ENCODE results near the gene GARS1. TPM values are rescaled to one million over a fixed set of nuclear protein-coding genes. Genes with fewer than 3 reads are reported as not detected.

The GARS1 gene
- polyA plus RNA-seq, 1 experiment = 1,118 TPM

GRCh38 chr7:30654296-30655090 lies 59.8 kb downstream of the GARS1 start:
- no peak for TF ChIP-seq CTCF (IDR thresholded peaks at IDR 0.05; ENCODE audit: insufficient read depth, low read depth, low read length)

DNA sequence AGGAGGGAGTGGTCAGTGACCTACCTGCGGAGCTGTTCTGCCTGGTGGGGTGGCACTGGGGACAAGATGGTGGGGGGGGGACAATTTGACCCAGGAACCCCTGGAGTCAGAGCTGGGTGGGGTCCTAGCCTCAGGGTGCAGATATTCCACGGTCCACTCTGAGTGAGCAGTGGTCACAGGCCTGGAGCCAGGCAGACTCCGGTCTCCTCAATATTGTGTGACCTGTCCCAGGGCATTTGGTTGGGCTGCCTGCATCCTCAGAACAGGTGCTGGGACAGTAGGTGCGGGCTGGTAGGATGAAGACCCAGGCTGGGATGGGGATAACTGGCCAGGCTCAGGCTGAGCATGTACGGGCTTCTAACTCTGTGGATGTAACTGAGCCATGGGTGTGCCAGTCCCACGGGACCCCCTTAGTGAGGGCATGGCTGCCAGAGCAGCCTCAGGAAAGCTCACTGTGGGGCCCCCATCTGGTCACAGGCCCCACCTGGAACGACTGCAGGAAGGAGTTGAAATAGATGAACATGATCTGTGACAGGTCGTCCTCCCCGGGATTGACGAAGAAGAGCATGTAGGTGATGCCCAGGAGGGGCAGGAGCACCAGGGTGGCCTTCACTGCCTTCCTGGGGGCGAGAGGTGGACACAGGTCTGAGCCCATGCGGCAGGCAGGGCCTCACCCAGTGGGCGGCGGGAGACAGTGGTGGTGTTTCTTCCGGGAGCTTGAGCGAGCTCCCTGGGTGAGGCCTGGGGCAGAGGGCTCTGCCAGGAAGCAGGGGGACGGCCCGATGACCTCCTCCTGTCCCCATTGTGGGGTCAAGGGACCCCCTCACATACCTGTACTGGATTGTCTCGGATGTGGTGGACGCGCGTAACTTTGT lies 60.7 kb downstream of the GARS1 start:
- ChIA-PET POLR2A (no interaction called here), CTCF (interaction anchor here (1.3 to 1.6 kb wide), 2 partner anchors 9 to 11 kb away, joined by 3 to 4 read pairs; no protein-coding TSS in a partner anchor)
- Histone ChIP-seq H3K4me3 (ENCODE audit: low read depth, low read length) (no peak overlapping the region), H3K27me3 (ENCODE audit: control insufficient read depth, insufficient read depth, low read length) (no peaks in the 10 kb centered on the region), H3K36me3 (ENCODE audit: control insufficient read depth, insufficient read depth, low read length) (peaks cover 3% of the 10 kb centered on the region; the same call in 1 of the 2 replicates)
- no peak for DNase-seq (ENCODE audit: low read depth)
- TF ChIP-seq CTCF (IDR thresholded peaks at IDR 0.05; ENCODE audit: insufficient read depth, low read depth, low read length) = no peak

More at GRCh38 chr7:30654296-30655090, 59.8 kb downstream of the GARS1 start:
- Histone ChIP-seq H3K4me3 (ENCODE audit: low read depth, low read length) (no peak overlapping the region), H3K36me3 (ENCODE audit: control insufficient read depth, insufficient read depth, low read length) (peaks cover 3% of the 10 kb centered on the region; the same call in 1 of the 2 replicates), H3K27me3 (ENCODE audit: control insufficient read depth, insufficient read depth, low read length) (no peaks in the 10 kb centered on the region)
- DNase-seq (ENCODE audit: low read depth) = no peak
- ChIA-PET CTCF (interaction anchor here (1.3 to 1.6 kb wide), 2 partner anchors 10 kb away, joined by 3 to 4 read pairs; no protein-coding TSS in a partner anchor), POLR2A (no interaction called here)

GRCh38 chr7:30656006-30656957 lies 61.6 kb downstream of the GARS1 start:
- Histone ChIP-seq H3K36me3 (ENCODE audit: control insufficient read depth, insufficient read depth, low read length) (no peaks in the 10 kb centered on the region), H3K27me3 (ENCODE audit: control insufficient read depth, insufficient read depth, low read length) (no peaks in the 10 kb centered on the region), H3K4me3 (ENCODE audit: low read depth, low read length) (no peak overlapping the region)
- TF ChIP-seq CTCF (IDR thresholded peaks at IDR 0.05; ENCODE audit: insufficient read depth, low read depth, low read length) = no peak
- CTCF ChIA-PET = no interaction called here
- POLR2A ChIA-PET = no interaction called here
- DNase-seq (ENCODE audit: low read depth) = no peak

DNA sequence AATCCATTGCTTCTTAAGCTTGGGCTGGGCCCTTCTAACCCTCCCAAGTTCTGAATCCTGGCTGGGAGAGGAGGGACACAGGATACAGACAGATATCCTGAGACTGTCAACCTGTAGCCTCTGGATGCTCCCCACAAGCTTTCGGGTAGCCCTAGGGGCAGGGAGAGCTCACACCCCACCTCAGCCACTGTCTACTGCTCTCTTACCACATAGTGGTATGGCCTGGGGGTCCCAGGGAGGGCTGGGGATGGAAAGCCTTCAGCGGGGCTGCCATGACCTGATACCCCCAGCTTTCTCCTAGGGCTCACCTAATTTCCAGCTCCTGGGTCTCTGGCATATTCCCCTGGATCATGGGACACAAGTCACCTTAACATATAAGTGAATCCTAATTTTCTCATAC lies 62.5 kb downstream of the GARS1 start:
- no peak for TF ChIP-seq CTCF (IDR thresholded peaks at IDR 0.05; ENCODE audit: insufficient read depth, low read depth, low read length)
- POLR2A ChIA-PET = no interaction called here
- H3K4me3 ChIP-seq (ENCODE audit: low read depth, low read length) = no peak overlapping the region
- H3K27me3 ChIP-seq (ENCODE audit: control insufficient read depth, insufficient read depth, low read length) = no peaks in the 10 kb centered on the region
- CTCF ChIA-PET = no interaction called here
- no peak for DNase-seq (ENCODE audit: low read depth)
- H3K36me3 ChIP-seq (ENCODE audit: control insufficient read depth, insufficient read depth, low read length) = no peaks in the 10 kb centered on the region

Data from BJ (cell line).